ENCODE results near the gene CPNE4.

The CPNE4 gene

DNA sequence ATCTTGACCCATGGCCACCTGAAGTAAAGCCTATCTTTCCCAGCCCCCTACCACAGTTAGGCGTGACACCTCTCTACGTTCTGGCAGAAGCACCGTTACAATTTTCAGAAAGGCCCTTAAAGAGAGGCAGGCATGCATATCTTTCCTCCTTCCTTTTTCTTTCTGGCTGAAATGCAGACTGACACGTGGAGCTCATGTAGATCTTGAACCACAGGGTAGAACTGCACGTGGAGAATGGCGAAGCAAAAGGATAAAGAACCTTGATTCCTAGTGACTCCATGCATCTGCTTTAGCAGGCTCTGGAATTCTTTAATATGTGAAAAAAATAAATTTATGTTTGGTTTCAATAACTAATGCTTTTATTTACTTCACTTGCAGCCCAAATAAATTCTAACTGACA is 166.6 kb downstream of the CPNE4 start:
- DNase-seq = no peak

DNA sequence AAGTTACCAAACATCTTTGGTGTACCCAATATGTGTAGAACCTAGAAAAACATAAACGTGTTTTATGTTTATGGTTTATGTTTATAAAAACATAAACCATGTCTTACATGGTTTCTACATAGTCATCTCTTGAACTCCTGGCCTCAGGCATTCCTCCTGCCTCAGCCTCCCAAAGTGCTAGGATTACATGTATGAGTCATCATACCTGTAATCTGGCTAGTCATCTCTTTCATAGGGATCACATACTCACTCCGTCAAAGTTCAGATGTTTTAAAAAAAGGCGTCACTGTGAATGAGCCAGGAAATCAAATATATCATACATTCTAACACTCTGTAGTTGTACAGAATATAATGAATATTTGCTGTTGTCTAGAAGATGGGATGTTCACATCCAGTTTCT is 178.6 kb downstream of the CPNE4 start:
- no peak for DNase-seq

DNA sequence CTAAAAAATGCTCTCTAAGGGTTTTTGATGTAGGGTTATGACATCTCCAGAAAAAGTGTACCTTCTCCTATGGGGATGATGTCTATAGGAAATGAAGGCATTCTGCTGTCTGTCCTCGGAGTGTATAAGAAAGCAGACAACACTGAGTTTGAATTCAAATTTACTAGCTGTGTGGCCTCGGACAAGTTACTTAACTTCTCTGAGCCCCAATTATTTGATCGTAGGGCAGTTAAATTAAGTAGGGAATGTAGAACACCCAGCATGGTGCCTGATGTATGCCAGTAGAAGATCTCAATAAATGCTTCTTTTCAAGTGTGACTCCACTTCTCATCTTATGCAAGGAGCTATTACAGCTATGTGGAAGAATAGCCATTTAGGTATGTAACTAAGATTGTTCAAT is 184.6 kb downstream of the CPNE4 start:
- DNase-seq = no peak

DNA sequence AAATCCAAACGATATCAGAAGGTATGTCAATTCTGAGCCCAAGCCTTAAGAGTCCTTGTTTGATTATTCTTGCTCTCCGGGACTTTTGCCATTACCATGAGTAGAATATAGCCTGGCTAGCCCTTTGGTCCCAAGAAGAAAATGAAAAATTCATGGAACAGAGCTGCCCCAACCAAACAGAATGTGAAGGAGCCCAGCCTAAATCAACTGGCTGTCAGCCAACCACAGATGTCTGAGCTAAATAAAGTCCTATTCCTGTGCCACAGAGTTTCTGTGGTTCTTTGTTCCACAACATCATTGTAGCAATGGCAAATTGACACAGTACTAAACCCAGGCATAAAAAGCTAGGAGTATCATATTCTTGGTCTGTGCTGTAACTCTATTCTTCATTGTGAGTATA is 185.2 kb downstream of the CPNE4 start:
- no peak for DNase-seq

DNA sequence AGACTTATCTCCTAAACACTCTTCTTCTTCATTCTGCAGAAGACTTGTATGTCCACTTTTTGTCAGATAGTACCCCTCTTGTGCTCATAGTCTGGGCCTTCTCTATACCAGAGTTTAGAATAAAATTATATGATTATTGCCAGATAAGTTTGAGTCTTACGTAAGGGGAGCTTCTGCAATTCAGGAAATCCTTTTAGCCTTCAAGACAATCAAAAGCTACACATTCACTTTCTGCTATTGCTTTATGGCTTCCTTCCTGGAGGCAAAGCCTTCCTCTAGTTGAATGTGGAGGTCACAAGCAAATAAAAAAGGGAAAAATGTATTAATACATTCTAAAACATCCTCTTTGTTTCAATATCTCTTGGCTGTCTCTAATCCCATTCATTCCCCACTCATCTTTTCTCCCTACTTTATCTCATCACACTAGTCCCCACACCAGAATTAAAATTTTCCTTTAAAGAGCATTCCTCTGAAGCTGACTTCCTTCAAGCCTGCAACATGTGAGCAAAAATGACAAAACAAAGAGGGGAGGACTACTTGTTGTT is 186.8 kb downstream of the CPNE4 start:
- DNase-seq = no peak

DNA sequence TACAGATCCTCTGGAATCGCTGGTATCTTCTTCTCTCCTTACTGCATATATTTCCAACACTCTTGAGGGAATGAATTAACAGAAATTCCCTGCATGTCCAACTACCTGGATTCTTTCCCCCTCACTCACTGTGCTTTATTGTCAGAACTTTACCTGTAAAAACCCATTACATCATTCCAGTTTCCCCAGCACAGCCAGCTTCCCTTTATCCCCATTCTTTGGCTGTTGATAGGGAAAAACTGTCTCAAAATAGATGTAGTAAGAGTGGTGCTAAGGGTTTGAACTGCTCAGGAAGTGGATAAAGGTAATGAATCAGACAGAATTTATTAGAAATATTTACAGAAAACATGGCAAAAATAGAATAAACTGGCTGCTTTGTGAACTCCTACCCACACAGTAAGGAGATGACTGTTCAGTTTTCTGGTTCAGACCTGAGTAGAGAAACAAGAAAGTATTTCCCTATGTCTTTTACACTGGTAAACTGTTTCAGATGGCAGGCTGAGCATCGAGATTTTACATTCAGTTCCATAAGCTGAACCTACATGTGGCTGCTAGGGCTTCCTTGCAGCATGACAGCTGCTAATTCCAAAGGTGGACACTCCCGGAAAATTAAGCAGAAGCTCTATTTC is 188.4 kb downstream of the CPNE4 start:
- no peak for DNase-seq

DNA sequence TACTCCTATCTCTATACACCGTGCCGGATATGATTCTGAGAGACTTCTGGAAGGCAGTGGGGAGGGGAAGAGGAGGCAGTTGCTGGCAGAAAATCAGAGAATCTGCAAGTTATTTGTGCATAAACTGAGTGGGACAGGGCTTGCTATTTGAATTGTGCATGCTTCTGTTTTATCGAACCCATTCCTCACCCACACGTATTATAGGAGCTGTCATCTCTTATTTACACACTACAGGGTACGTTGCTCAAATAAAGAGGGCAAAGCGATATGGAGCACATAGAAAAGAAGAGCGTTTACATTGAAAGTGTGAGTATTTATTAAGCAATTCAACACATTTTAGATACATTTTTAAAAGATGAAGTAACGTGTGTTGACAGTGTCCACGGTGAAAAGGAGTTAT is 191.6 kb downstream of the CPNE4 start:
- DNase-seq = no peak

DNA sequence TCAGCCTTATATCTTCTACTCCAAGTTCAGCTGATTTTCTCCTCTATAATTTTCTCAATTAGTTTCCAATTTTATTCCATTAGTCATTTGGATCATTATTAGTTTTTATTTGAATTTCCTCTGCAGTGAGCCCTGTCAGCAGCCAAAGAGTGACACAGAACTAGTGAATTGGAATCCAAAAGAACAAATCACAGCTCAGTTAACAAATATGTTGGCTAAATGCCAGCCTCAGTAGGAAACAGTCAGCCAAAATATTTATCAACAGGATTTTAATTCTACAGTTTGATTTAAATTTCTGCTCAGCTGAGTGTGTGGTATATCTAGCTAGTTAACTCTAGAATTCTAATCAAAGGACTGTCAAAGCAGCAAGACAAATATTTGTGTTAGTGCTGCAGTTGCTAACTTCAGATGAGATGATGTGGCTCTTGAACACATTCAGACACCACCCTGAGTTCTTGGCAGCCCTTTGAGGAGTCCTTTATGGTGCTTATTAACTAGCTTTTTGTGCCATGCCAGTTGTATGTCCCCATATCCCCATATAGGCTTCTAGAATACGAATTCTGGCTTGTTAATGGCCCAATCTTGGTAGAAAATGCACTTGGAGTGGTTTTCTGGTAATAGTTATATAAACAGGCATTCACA is 194.5 kb downstream of the CPNE4 start:
- DNase-seq = no peak

DNA sequence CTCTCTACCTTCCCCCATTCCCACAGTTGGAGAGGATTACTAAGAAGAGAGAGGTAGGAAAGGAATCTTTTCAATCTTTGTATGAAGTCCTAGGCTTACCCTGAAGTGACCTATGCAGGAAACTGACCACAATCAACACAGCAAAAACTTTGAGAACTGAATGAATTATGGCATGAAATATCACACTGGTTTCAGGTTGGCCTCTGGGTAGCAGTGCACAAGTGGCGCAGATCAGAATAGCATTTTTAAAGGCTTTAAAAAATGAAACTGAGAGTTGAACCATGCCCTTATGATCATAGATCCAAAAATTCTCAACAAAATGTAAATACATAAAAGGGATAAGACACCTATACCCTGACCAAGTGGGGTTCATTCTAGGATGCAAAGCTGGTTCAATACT is 198.9 kb downstream of the CPNE4 start:
- no peak for DNase-seq

DNA sequence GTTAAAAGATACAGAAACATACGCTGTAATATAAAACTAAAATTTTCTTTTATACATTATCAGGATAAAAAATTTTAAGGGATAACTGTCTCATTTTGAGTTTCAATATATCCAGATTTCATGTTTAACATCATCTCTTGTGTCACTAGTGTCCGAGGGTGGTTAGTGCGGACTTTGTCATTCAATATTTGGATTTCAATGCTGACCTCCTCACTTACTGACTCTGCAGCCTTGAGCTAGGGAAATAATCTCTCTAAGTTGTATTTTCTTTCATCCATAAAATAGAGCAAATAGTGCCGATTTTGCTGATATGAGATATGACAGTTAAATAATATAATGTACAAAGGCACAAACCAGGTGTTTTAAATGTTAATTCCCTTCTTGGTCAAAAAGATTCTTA is 203.2 kb downstream of the CPNE4 start:
- no peak for DNase-seq

DNA sequence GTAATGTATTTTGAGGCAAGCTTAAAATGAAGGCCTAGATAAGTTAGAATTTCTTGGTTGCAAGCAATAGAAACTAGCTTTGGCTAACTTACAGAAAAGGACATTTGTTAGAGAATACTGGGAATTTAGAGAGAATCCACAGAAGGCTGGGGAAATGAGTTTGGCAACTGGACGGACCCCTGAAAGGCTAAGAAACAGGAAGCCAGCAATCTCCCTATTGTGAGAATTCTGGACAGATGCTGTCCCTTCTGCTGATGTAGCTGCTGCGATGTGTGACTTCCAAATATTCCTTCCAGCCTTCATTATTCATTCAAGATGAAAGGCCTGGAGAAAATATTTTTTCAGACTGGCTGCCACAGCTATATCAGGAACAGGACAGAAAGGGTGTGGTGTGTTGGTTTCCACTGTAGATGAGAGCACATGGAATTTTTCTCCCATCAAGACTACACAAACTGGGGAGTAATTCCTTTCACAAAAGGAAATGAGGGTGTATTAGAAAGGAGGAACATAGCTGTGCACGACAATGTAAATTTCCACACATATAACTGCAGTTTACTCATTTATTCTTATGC is 213.5 kb downstream of the CPNE4 start:
- DNase-seq = no peak

DNA sequence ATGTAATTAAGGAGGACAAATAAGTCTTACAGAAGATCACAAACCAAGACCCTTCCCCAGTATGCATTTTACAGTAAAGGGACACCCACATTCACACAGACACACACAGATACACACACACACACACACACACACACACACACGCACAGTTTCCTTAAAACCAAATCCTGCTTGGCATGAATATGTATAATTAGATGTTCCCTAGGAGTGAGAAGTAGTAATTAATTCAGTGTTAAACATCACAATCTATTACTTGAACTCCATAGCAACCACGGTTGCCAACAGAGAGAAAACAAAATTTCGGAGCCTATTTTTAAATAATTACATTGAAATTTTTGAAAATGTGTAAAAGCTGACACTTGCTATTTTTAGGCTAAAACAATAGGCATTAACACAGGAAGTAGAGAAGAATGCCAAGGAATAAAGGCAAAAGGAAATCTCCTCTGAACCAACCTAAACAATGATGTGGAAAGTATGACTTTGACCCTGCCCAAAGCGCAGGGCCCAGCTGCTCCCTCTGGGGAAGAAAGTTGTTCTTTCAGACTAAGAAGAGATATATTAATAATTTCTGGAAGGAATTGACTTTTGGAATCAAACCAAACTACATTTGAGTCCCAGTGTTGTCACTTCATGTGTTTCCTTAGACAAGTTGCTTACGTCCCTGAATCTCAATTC is 215.3 kb downstream of the CPNE4 start:
- no peak for DNase-seq

DNA sequence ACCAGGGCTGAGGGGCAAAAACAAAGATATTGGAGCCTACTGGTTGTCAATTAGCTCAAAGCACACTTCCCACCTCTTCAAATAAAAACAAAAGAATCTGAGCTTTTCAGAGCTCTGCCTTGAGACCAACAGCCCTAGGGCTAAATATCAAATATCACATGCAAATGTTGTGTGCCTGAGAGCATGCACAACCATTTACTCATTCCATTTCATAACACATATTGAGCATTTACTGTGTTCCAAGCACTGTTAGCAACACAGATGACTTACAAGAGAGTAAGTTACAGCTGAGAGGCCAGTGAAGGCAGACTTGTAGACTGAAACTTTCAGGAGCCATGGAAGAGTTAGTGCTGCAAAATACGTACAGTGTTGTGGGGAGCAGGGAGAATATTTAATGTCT is 222.4 kb downstream of the CPNE4 start:
- DNase-seq = no peak

DNA sequence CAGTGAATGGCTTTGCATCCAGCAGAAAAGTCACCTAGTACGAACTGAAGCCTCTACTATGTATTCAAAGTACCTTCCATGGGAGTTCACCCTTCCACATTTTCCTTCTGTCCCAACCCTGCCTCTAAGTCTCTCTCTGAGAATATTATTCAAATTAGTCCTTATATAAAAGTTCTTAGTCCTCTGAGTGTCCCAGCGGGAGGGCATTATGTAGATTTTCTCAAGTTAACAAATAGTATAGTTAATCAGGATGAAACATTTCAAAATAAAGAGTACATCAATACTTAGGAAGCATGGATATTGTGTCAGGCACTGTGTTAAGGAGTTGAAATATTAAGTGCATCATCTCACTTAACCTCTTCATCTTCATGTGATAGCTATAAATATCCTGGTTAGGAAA is 223.3 kb downstream of the CPNE4 start:
- DNase-seq = no peak

DNA sequence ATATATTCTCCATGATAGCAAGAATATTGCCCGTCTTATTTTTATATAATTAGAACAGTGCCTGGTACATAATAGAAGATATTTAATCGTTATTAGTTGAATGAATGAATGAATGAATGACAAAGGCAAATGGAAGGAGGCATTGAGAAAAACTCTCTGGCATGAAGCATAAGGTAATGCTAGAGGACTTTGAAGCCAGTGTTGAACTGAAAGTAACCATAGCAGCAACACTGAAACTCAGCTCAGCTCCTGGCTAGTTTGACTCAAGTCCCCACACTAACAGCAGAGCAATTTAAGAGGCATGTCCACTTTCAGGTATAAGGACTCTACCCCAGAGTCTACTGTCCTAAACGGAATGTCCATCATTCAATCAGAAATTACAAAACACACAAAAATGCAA is 227.0 kb downstream of the CPNE4 start:
- DNase-seq = no peak

DNA sequence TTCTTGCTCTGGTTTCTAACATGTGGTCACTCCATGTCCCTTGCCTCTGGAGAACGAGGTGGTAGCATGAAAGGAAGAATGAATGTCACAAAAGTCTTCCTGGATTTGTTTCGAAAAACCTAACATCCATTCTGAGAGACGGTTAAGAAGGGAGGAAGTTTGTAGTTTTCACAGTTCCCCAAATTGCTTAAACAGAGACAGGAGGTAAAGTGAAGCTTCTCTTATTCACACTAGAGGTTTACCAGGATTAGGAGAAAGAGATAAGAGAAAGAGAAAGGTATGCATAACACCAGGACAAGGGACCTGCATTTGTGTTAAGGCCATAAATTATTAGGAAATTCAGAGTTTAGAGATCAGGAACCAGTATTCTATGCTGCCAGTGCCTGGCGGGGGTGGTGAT is 228.1 kb downstream of the CPNE4 start:
- no peak for DNase-seq

DNA sequence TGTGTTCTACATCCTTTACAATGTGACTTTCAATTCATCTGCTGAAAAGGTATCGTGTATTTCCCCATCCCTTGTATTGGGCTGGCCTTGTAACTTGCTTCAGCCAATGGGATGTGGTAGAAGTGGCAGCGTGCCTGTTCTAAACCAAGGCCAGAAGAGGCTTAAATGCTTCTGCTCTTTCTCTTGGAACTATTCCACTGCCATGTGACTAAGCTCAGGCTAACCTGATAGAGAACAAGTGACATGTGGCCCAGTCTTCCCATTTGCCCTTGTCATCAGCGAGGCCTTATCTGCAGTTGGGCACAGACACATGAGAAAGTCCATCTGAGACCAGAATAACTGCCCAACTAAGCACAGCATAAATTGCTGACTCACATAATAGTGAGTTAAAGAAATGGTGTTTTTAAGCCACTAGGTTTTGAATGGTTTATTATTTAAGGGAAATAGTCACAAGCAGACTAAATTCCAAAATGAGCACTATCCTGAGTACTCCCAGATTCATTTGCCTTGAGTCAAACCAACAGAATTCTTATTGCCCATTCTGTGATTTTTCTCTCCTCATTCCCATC is 230.2 kb downstream of the CPNE4 start:
- no peak for DNase-seq

DNA sequence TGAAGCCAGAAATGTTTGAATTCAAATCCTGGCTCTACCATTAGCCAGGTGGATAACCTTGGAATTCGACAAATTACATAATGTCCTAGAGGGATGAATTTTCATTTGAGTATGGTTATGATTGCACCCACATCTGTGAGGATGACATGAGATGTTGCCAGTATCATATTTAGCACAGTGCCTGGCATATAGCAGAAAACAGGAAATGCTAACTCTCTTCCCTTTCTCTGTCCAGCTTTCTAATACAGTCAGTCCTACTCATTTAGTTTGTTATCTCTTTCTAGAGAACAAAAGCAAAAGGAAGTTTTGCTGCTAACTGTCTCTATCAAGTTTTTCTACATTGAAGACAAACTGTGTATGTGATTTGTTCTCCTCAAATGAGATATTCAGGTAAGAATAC is 231.7 kb downstream of the CPNE4 start:
- DNase-seq = no peak

DNA sequence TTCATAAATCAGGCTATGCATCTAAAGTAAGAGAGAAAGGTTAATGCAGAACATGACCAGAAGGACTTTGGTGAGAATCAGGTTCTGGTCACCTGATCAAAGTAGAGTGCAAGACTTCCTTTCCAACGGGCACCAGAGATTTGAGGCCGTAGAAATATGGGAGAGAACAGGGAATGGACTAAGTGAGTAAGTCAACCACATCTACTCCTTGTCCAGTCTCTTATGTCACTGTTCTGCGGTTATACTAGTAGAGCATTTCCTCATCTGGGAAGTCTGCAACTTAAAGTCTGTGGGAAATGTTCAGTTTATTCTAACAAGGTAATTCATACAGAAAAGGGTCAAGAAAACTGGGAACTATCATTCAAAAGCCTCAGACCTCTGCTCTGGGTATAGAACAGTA is 232.8 kb downstream of the CPNE4 start:
- DNase-seq = no peak

DNA sequence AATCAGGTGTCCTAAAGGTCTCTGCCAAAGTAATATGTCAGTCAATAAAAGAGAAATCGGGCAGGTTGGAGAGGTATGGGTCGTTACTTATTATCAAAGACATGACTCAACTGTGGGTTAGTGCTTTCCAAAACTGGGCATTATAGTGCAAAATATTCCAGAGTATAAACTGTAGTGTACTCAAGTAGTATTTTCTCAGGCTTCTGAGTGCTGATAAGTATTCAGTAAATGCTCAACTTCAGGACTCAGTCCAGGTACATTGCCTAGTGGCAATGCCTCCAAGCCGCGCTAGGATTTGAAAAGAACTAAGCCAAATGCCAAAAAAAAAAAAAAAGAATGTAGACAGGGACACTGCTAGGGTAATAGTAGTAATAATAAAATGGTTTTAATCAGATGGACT is 233.2 kb downstream of the CPNE4 start:
- no peak for DNase-seq

DNA sequence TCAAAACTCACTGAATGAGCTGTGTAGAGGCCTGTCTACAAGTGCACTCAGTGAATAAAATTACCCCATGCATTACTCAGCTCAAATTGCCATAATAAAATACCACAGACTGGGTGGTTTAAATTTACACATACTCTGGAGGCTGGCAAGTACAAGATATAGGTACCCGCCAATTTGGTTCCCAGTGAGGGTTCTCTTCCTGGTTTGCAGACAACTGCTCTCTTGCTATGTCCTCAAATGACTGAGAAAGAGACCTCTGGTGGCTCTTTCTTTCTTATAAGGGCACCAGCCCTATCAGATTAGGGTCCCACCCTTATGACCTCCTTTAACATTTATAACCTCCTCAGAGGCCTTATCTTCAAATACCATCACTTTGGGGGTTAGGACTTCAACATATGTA is 237.0 kb downstream of the CPNE4 start:
- DNase-seq = no peak

DNA sequence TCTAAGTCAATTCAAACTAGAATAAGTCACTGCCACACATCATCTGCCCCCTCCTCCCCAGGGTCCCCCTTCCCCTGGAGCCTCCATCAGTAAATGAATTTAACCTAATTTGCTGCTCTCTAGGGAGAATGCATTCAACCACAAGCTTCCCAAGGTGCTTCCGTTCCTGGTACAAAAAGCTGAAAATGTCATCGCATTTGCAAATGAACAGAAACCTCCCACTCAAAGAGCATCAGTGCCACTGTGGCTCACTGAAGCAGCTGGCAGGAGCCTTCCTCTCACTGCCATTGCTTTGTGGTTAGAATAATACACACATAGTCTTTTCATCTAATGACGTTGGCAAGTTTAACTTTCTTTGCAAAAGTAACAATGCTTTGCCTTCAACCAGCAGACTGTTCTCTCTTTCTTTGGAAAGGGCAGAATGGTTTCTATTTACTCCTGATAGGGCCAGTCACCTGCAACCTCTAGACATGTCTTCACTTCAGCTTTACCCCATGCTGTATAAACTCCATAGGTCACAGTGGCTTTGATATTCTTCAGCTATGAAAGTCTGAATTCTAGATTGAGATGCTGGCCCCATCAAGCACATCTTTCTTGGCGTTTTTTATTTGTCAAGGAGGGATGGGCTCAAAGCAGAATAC is 238.1 kb downstream of the CPNE4 start:
- no peak for DNase-seq

DNA sequence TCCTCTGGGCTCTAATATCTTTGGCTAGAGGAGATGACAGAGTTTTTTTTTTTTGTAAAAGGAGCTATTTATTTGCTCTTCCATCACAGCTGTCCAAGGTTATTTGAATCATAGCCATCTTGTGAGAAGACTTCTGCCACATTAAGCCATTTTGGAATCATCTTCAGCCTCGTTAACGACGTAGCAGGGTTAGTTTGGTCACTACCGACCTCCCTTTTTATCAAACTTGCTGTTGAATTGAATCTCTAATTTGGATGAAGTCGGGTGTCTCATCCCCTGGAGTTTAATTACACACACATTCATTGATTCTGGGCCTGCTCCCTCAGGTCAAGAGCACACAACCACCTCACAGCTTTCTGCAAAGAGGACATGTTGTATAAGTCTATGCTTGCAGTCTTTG is 238.7 kb downstream of the CPNE4 start:
- no peak for DNase-seq

All from NCI-H524 (cell line).